GM12878 (cell line): ENCODE results near the gene CERCAM. TPM values are rescaled to one million over a fixed set of nuclear protein-coding genes. Genes with fewer than 3 reads are reported as not detected.

Experiments
- ATAC-seq: fragments of 200-7000 bp; cut with Tn5 transposase; 3 replicates; pipeline ENCODE4 v1.9.1; 2020; ENCODE audit warnings: mild to moderate bottlenecking, moderate library complexity
- BruUV-seq: library from RNA; stranded (reverse); fragments of 400-500 nt; replicated peaks from 2 replicates; lab custom pipeline; 2021; lab: Mats Ljungman, UMichigan
- CTCF ChIA-PET: fragments of 300-600 bp; sonication (Branson Sonifier 250); formaldehyde crosslinking; extraction: SDS; loops from one replicate; lab custom pipeline; 2021; ENCODE audit warnings: inconsistent platforms; lab: Yijun Ruan, JAX
- POLR2A ChIA-PET: fragments of 350-600 bp; formaldehyde crosslinking; extraction: SDS; loops from one replicate; lab custom pipeline; 2021; ENCODE audit warnings: inconsistent platforms; lab: Charles Lee
- RAD21 ChIA-PET: fragments of 300-600 bp; sonication (Branson Sonifier 250); formaldehyde crosslinking; loops from one replicate; lab custom pipeline; 2023; ENCODE audit warnings: antibody characterized with exemption; ENCODE audit not compliant: unreplicated experiment; lab: Charles Lee
- SMC1A ChIA-PET: fragments of 300-600 bp; sonication (Branson Sonifier 250); formaldehyde crosslinking; loops from one replicate; lab custom pipeline; 2023; ENCODE audit not compliant: unreplicated experiment, uncharacterized antibody; lab: Charles Lee
- DNase-seq: peaks from one replicate; pipeline ENCODE4 v3.0.0-alpha.2; 2011; ENCODE audit warnings: low read depth, low spot score
- FAIRE-seq: peaks from 3 replicates; lab custom pipeline; 2011; peaks lifted over from hg19 to GRCh38; lab: Jason Lieb, UNC
- H2AFZ ChIP-seq: 2 replicates; pipeline ENCODE4 v1.6.0; 2011; ENCODE audit warnings: low read depth, low read length, control low read depth; ENCODE audit not compliant: control insufficient read depth
- H3K27ac ChIP-seq: 2 replicates; pipeline ENCODE4 v1.5.1; 2011; ENCODE audit warnings: control low read depth; ENCODE audit not compliant: control insufficient read depth, insufficient read depth
- H3K27me3 ChIP-seq, 2 experiments: replicated peaks in 1 of 2; 2 replicates each; pipeline versions ENCODE4 v1.6.0 to v1.6.1; 2011; ENCODE audit warnings: low read length in 1 of 2; ENCODE audit not compliant: control insufficient read depth in 2 of 2, insufficient read depth in 2 of 2
- H3K36me3 ChIP-seq, 2 experiments: 2 replicates each; pipeline ENCODE4 v1.5.1; 2011; ENCODE audit warnings: low read length in 1 of 2; ENCODE audit not compliant: control insufficient read depth in 2 of 2, insufficient read depth in 2 of 2
- H3K4me1 ChIP-seq: 2 replicates; pipeline ENCODE4 v1.6.1; 2011; ENCODE audit warnings: mild to moderate bottlenecking, low read length, moderate library complexity, mixed read lengths; ENCODE audit not compliant: control insufficient read depth, insufficient read depth
- H3K4me2 ChIP-seq: 2 replicates; pipeline ENCODE4 v1.6.0; 2011; ENCODE audit warnings: control low read depth; ENCODE audit not compliant: control insufficient read depth, insufficient read depth
- H3K4me3 ChIP-seq: fragments of 200-600 bp; sonication (generic); 2 replicates; pipeline ENCODE4 v1.5.1; 2016
- H3K79me2 ChIP-seq: 2 replicates; pipeline ENCODE4 v1.6.0; 2011; ENCODE audit warnings: low read length; ENCODE audit not compliant: control insufficient read depth, insufficient read depth
- H3K9ac ChIP-seq: 2 replicates; pipeline ENCODE4 v1.8.0; 2011; ENCODE audit warnings: low read length, control low read depth, mixed read lengths; ENCODE audit not compliant: control insufficient read depth, insufficient read depth
- H3K9me3 ChIP-seq: replicated peaks from 3 replicates; pipeline ENCODE4 v1.5.1; 2011; ENCODE audit warnings: mild to moderate bottlenecking, low read length; ENCODE audit not compliant: control insufficient read depth, insufficient read depth
- H4K20me1 ChIP-seq: 2 replicates; pipeline ENCODE4 v1.6.0; 2011; ENCODE audit not compliant: control insufficient read depth, insufficient read depth
- ASH2L ChIP-seq: fragments of 300-600, 200-600 bp; sonication (generic); IDR thresholded peaks from 2 replicates; pipeline ENCODE4 v1.6.1; 2017; ENCODE audit warnings: low read depth, mild to moderate bottlenecking, borderline replicate concordance
- CBFB ChIP-seq: IDR thresholded peaks from 2 replicates; pipeline ENCODE4 v1.6.1; 2016; ENCODE audit warnings: antibody characterized with exemption, low read depth
- CEBPB ChIP-seq, 2 experiments: fragments of 150-350 bp in 1 of 2; IDR thresholded peaks; 2 replicates each; pipeline ENCODE4 v1.6.1; 2012 to 2014; ENCODE audit warnings: low read depth in 2 of 2, low read length in 2 of 2, borderline replicate concordance in 1 of 2, inconsistent platforms in 1 of 2
- CEBPZ ChIP-seq: fragments of 150-350 bp; IDR thresholded peaks from 2 replicates; pipeline ENCODE4 v1.6.1; 2016; ENCODE audit warnings: low read depth, low read length
- E2F8 ChIP-seq: fragments of 450-650 bp; IDR thresholded peaks from 2 replicates; pipeline ENCODE4 v1.6.1; 2018; ENCODE audit warnings: mild to moderate bottlenecking, low read depth, moderate library complexity; ENCODE audit not compliant: partially characterized antibody
- EED ChIP-seq: sonication (generic); IDR thresholded peaks from 2 replicates; pipeline ENCODE4 v1.6.1; 2016; ENCODE audit warnings: antibody characterized with exemption, low read depth
- ELK1 ChIP-seq: IDR thresholded peaks from 2 replicates; pipeline ENCODE4 v1.6.1; 2012; ENCODE audit warnings: low read depth, low read length, improper control_type of control experiment
- KAT2A ChIP-seq: conservative IDR thresholded peaks from 2 replicates; pipeline ENCODE4 v1.6.1; 2011; ENCODE audit warnings: low read depth, low read length; ENCODE audit not compliant: control insufficient read depth
- ZZZ3 ChIP-seq: IDR thresholded peaks from 2 replicates; pipeline ENCODE4 v1.6.1; 2011; ENCODE audit warnings: low read depth; ENCODE audit not compliant: control insufficient read depth, insufficient read length
- WGBS: methylation state at CpG from one replicate; pipeline ENCODE4 v1.1.6; 2016; ENCODE audit warnings: low lambda C conversion rate; ENCODE audit not compliant: insufficient replicate concordance, insufficient coverage; ENCODE audit errors: missing lambda C conversion rate; 5-methylcytosine and 5-hydroxymethylcytosine counted together
- in situ Hi-C: fragments of 300-500 bp; cut with MboI; formaldehyde crosslinking; loops from 9 replicates; pipeline ENCODE4 v1.14.3; 2018; ENCODE audit warnings: mixed read lengths
- intact Hi-C: fragments of 100-400 bp; cut with micrococcal nuclease; formaldehyde crosslinking; loops from one replicate; pipeline ENCODE4 v1.14.2; 2022; ENCODE audit not compliant: unreplicated experiment
- polyA plus RNA-seq, 11 experiments: library from polyadenylated mRNA; depleted of rRNA in 4 of 11; unstranded in 6 of 11; stranded (reverse) in 5 of 11; fragments of >200 nt; fragmentation: Nextera tagmentation in 4 of 11; fragmentation: Illumina TruSeq in 1 of 11; extraction: Ambion mirVana in 4 of 11; extraction: Trizol in 1 of 11; gene quantifications; 1 replicate in 1 of 11; 2 replicates in 10 of 11; pipeline versions ENCODE4 v1.2.1 to v1.2.3, GENCODE V29; 2011 to 2016; ENCODE audit warnings: inconsistent platforms in 2 of 11, missing spikeins in 2 of 11, low read depth in 1 of 11
- total RNA-seq, 4 experiments: library from RNA; depleted of rRNA in 3 of 4; stranded (reverse); fragments of >200 nt in 3 of 4; fragmentation: Illumina TruSeq in 1 of 4; extraction: Trizol in 1 of 4; gene quantifications; 2 replicates each; pipeline versions ENCODE4 v1.2.1 to v1.2.3, GENCODE V29; 2013 to 2021

CERCAM gene
- total and polyA plus RNA-seq, 10 of the 15 experiments (the other 5 are each of a cell fraction or from before 2014, with no cell fraction given) = 0.05 to 6.7 (median 0.71) TPM

- WGBS = 85% methylated on average over 10 of the region's 10 CpGs
- ATAC-seq (no peak), DNase-seq (no peak), FAIRE-seq (no peak)
- Histone ChIP-seq H2AFZ (no peak overlapping the region), H3K9me3 (no peaks in the 10 kb centered on the region), H3K27ac (no peak overlapping the region), H3K79me2 (no peaks in the 10 kb centered on the region), H4K20me1 (no peaks in the 10 kb centered on the region), H3K4me2 (no peak overlapping the region), H3K9ac (no peak overlapping the region), H3K4me3 (no peak overlapping the region), H3K27me3 (no peaks in the 10 kb centered on the region), H3K4me1 (no peaks in the 10 kb centered on the region), H3K36me3 (peaks cover 12 to 21% of the 10 kb centered on the region in 2 experiments)
- RAD21 ChIA-PET = no interaction called here
- POLR2A ChIA-PET = no interaction called here
- TF ChIP-seq EED (no peak), CEBPZ (no peak), KAT2A (no peak), ZZZ3 (no peak), E2F8 (no peak), CBFB (no peak), ASH2L (no peak), CEBPB (IDR thresholded peaks at IDR 0.05; ENCODE audit: borderline replicate concordance in 1 of 2, low read depth in 2 of 2, low read length in 2 of 2) (no peak), ELK1 (no peak)
- BruUV-seq = no TSS peak
- SMC1A ChIA-PET = no interaction called here
- in situ Hi-C loops (no loop called here), intact Hi-C loops (no loop called here)
- CTCF ChIA-PET = interaction anchor here (1.2 kb wide), 1 partner anchor 31 kb away, joined by 3 read pairs; no protein-coding TSS in a partner anchor
Measured at GRCh38 chr9:128388150-128388549, 32.5 kb upstream of the CERCAM start.
